GM23338 (cell line): ENCODE data around the gene SYNE1.

Source experiments
- CREB1 ChIP-seq: fragments of 250-450 bp; sonication (Bioruptor Pico); IDR thresholded peaks from 2 replicates; pipeline ENCODE4 v1.5.0; 2020; ENCODE audit warnings: low read depth, mild to moderate bottlenecking, moderate library complexity
- EZH2 ChIP-seq: fragments of 200-600 bp; sonication (generic); IDR thresholded peaks from one replicate; pipeline ENCODE4 v1.8.0; 2017; ENCODE audit warnings: antibody characterized with exemption, mild to moderate bottlenecking, low read depth; ENCODE audit not compliant: unreplicated experiment
- EZH2phosphoT487 ChIP-seq: fragments of 200-600 bp; sonication (generic); IDR thresholded peaks from one replicate; pipeline ENCODE4 v1.8.1; 2018; ENCODE audit warnings: antibody characterized with exemption; ENCODE audit not compliant: unreplicated experiment
- TF ChIP-seq, protein P1 (sequence below), 2 experiments: fragments of 200-600 bp in 1 of 2; sonication (generic) in 1 of 2; conservative IDR thresholded peaks; 2 replicates each; pipeline versions ENCODE4 v1.5.1 to v1.6.1; 2016 to 2017; ENCODE audit warnings: antibody characterized with exemption in 2 of 2, low read depth in 2 of 2, mild to moderate bottlenecking in 2 of 2, moderate library complexity in 1 of 2
- TF ChIP-seq, protein P2 (sequence below): IDR thresholded peaks from one replicate; pipeline ENCODE4 v1.6.1; 2018; ENCODE audit warnings: antibody characterized with exemption; ENCODE audit not compliant: unreplicated experiment

GRCh38 chr6:152273638-152274037 is 363.5 kb downstream of the SYNE1 start:
- TF ChIP-seq, protein P1, sequence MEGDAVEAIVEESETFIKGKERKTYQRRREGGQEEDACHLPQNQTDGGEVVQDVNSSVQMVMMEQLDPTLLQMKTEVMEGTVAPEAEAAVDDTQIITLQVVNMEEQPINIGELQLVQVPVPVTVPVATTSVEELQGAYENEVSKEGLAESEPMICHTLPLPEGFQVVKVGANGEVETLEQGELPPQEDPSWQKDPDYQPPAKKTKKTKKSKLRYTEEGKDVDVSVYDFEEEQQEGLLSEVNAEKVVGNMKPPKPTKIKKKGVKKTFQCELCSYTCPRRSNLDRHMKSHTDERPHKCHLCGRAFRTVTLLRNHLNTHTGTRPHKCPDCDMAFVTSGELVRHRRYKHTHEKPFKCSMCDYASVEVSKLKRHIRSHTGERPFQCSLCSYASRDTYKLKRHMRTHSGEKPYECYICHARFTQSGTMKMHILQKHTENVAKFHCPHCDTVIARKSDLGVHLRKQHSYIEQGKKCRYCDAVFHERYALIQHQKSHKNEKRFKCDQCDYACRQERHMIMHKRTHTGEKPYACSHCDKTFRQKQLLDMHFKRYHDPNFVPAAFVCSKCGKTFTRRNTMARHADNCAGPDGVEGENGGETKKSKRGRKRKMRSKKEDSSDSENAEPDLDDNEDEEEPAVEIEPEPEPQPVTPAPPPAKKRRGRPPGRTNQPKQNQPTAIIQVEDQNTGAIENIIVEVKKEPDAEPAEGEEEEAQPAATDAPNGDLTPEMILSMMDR (conservative IDR thresholded peaks at IDR 0.05; ENCODE audit: low read depth in 2 of 2), result peak; percentile 25 to 26; a peak in 2 of 4 replicates
- TF ChIP-seq EZH2 (no peak), EZH2phosphoT487 (no peak), CREB1 (CRISPR knock-in tag) (no peak)
- TF ChIP-seq, protein P2, sequence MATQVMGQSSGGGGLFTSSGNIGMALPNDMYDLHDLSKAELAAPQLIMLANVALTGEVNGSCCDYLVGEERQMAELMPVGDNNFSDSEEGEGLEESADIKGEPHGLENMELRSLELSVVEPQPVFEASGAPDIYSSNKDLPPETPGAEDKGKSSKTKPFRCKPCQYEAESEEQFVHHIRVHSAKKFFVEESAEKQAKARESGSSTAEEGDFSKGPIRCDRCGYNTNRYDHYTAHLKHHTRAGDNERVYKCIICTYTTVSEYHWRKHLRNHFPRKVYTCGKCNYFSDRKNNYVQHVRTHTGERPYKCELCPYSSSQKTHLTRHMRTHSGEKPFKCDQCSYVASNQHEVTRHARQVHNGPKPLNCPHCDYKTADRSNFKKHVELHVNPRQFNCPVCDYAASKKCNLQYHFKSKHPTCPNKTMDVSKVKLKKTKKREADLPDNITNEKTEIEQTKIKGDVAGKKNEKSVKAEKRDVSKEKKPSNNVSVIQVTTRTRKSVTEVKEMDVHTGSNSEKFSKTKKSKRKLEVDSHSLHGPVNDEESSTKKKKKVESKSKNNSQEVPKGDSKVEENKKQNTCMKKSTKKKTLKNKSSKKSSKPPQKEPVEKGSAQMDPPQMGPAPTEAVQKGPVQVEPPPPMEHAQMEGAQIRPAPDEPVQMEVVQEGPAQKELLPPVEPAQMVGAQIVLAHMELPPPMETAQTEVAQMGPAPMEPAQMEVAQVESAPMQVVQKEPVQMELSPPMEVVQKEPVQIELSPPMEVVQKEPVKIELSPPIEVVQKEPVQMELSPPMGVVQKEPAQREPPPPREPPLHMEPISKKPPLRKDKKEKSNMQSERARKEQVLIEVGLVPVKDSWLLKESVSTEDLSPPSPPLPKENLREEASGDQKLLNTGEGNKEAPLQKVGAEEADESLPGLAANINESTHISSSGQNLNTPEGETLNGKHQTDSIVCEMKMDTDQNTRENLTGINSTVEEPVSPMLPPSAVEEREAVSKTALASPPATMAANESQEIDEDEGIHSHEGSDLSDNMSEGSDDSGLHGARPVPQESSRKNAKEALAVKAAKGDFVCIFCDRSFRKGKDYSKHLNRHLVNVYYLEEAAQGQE, result no peak
